Calu3 (cell line): Measurements from ENCODE around the gene SLC25A26. TPM values are rescaled to one million over a fixed set of nuclear protein-coding genes. Genes with fewer than 3 reads are reported as not detected.

Source experiments
- BruUV-seq: library from RNA; stranded (reverse); fragments of 400-500 nt; replicated peaks from 2 replicates; lab custom pipeline; 2021; lab: Mats Ljungman, UMichigan
- CTCF ChIA-PET: fragments of 300-600 bp; sonication (Branson Sonifier 250); formaldehyde crosslinking; loops from one replicate; lab custom pipeline; 2022; ENCODE audit warnings: antibody characterized with exemption; lab: Charles Lee
- DNase-seq: peaks from one replicate; pipeline ENCODE4 v3.0.0; 2022
- H3K27ac Mint-ChIP-seq: one replicate; pipeline ENCODE4 v1.8.0; 2022; ENCODE audit warnings: mixed read lengths; ENCODE audit not compliant: unreplicated experiment
- H3K27me3 Mint-ChIP-seq: one replicate; pipeline ENCODE4 v1.8.0; 2022; ENCODE audit warnings: mixed read lengths; ENCODE audit not compliant: unreplicated experiment
- H3K36me3 Mint-ChIP-seq: one replicate; pipeline ENCODE4 v1.8.0; 2022; ENCODE audit warnings: mild to moderate bottlenecking, moderate library complexity, mixed read lengths; ENCODE audit not compliant: insufficient read depth, unreplicated experiment
- H3K4me1 Mint-ChIP-seq: one replicate; pipeline ENCODE4 v1.8.0; 2022; ENCODE audit warnings: mild to moderate bottlenecking, low read depth, mixed read lengths; ENCODE audit not compliant: unreplicated experiment
- H3K4me3 Mint-ChIP-seq: one replicate; pipeline ENCODE4 v1.8.0; 2022; ENCODE audit warnings: mild to moderate bottlenecking, low read depth, moderate library complexity, mixed read lengths; ENCODE audit not compliant: unreplicated experiment
- H3K9me3 Mint-ChIP-seq: one replicate; pipeline ENCODE4 v1.8.0; 2022; ENCODE audit warnings: low read depth, mixed read lengths; ENCODE audit not compliant: unreplicated experiment
- CTCF ChIP-seq: fragments of 200-600 bp; IDR thresholded peaks from one replicate; pipeline ENCODE4 v1.8.0; 2022; ENCODE audit warnings: antibody characterized with exemption; ENCODE audit not compliant: unreplicated experiment
- intact Hi-C: fragments of 100-400 bp; cut with micrococcal nuclease; formaldehyde crosslinking; loops from one replicate; pipeline ENCODE4 v1.10.0; 2022; ENCODE audit not compliant: unreplicated experiment
- total RNA-seq: library from RNA; stranded (reverse); gene quantifications from 2 replicates; pipeline ENCODE4 v1.2.3, GENCODE V29; 2022

Gene SLC25A26
- total RNA-seq, 1 experiment from 2014 or later: 15.8 TPM

GRCh38 chr3:66370179-66370578 is 149.4 kb downstream of the SLC25A26 start:
- H3K27ac Mint-ChIP-seq: no peak overlapping the region
- H3K9me3 Mint-ChIP-seq: no peaks in the 10 kb centered on the region
- no peaks in the 10 kb centered on the region for H3K36me3 Mint-ChIP-seq
- intact Hi-C loops: no loop called here
- no TSS peak for BruUV-seq
- no peak overlapping the region for H3K4me3 Mint-ChIP-seq
- no peak for TF ChIP-seq CTCF
- DNase-seq: no peak
- CTCF ChIA-PET: interaction anchor here (0.6 kb wide), 1 partner anchor 448 kb away, joined by 3 read pairs; no protein-coding TSS in a partner anchor
- no peaks in the 10 kb centered on the region for H3K4me1 Mint-ChIP-seq
- no peaks in the 10 kb centered on the region for H3K27me3 Mint-ChIP-seq

GRCh38 chr3:66371432-66371831 is 150.6 kb downstream of the SLC25A26 start:
- CTCF ChIA-PET: no interaction called here
- BruUV-seq: no TSS peak
- Mint-ChIP-seq H3K27ac (no peak overlapping the region), H3K36me3 (no peaks in the 10 kb centered on the region), H3K4me3 (no peak overlapping the region), H3K4me1 (peaks cover 7% of the 10 kb centered on the region), H3K9me3 (no peaks in the 10 kb centered on the region), H3K27me3 (no peaks in the 10 kb centered on the region)
- TF ChIP-seq CTCF: no peak
- intact Hi-C loops: no loop called here
- DNase-seq: no peak

- H3K4me3 Mint-ChIP-seq: no peak overlapping the region
- no peak overlapping the region for H3K27ac Mint-ChIP-seq
- no peaks in the 10 kb centered on the region for H3K9me3 Mint-ChIP-seq
- H3K4me1 Mint-ChIP-seq: peaks cover 12% of the 10 kb centered on the region
- peaks cover 1% of the 10 kb centered on the region for H3K36me3 Mint-ChIP-seq
- CTCF ChIA-PET: no interaction called here
- no TSS peak for BruUV-seq
- intact Hi-C loops: no loop called here
- TF ChIP-seq CTCF: no peak
- DNase-seq: no peak
- H3K27me3 Mint-ChIP-seq: no peaks in the 10 kb centered on the region
Observed at GRCh38 chr3:66372681-66373350, 152.0 kb downstream of the SLC25A26 start.

- H3K9me3 Mint-ChIP-seq: no peaks in the 10 kb centered on the region
- no peak for TF ChIP-seq CTCF
- H3K36me3 Mint-ChIP-seq: peaks cover 4% of the 10 kb centered on the region
- no peaks in the 10 kb centered on the region for H3K27me3 Mint-ChIP-seq
- BruUV-seq: no TSS peak
- intact Hi-C loops: loop anchor here (5.0 kb wide), 1 partner anchor 99 kb away; no protein-coding TSS in a partner anchor
- peaks cover 12% of the 10 kb centered on the region for H3K4me1 Mint-ChIP-seq
- CTCF ChIA-PET: interaction anchor here (1.1 kb wide), 1 partner anchor 123 kb away, joined by 3 read pairs; no protein-coding TSS in a partner anchor
- H3K27ac Mint-ChIP-seq: no peak overlapping the region
- no peak overlapping the region for H3K4me3 Mint-ChIP-seq
- peak; percentile 49 for DNase-seq
Observed at GRCh38 chr3:66376568-66376967, 155.8 kb downstream of the SLC25A26 start.
